ENCODE data around the gene P2RY12.
A peak's percentile ranks its signal among the peaks of the same experiment; 100 is the strongest.

The P2RY12 gene

DNA sequence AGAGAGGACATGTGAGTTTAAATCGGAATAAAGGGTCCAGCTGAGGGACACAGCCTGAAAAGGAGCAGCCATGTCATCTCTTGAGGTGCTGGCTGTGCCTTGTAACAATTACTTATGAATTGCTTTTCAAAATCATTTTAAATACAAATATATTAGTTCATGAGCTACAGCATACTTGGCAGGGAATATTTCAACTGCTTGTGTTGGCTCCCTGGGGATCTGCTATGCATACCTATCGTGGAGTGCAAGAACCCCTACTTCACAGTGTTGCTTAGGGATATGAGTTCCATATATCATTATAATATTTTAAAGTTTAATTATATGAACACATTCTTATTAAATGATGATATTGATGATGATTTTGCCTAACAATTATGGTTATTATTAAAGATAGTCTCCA lies 87.1 kb downstream of the P2RY12 start:
- CTCF ChIA-PET, result no interaction called here
- TF ChIP-seq, protein P1, sequence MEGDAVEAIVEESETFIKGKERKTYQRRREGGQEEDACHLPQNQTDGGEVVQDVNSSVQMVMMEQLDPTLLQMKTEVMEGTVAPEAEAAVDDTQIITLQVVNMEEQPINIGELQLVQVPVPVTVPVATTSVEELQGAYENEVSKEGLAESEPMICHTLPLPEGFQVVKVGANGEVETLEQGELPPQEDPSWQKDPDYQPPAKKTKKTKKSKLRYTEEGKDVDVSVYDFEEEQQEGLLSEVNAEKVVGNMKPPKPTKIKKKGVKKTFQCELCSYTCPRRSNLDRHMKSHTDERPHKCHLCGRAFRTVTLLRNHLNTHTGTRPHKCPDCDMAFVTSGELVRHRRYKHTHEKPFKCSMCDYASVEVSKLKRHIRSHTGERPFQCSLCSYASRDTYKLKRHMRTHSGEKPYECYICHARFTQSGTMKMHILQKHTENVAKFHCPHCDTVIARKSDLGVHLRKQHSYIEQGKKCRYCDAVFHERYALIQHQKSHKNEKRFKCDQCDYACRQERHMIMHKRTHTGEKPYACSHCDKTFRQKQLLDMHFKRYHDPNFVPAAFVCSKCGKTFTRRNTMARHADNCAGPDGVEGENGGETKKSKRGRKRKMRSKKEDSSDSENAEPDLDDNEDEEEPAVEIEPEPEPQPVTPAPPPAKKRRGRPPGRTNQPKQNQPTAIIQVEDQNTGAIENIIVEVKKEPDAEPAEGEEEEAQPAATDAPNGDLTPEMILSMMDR (conservative IDR thresholded peaks at IDR 0.05; ENCODE audit: low read depth), result no peak
- POLR2A ChIA-PET (ENCODE audit: low non-redundant PET), result interaction anchor here (0.5 kb wide), 1 partner anchor 22 kb away, joined by 3 read pairs; no protein-coding TSS in a partner anchor

DNA sequence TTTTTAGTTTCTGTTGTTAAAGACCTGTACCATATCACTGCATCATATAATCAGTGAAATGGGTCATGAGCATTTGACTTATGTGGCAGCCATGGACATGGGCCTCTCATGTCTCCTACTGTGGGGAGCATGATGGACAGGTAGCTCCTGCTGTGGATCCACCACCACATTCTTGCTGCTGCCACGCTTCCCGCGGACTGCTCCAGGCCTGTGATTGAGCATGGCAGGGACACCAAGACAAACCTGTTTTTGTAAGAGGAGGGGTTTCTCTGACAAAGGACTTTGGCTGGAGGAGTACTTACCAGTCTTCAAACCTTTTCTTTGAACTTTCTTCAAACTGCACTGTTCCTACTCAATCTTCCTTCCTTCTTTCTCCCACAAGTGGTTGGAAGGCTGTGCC lies 88.3 kb downstream of the P2RY12 start:
- TF ChIP-seq, protein P1 (conservative IDR thresholded peaks at IDR 0.05; ENCODE audit: low read depth), result no peak
- ChIA-PET POLR2A (ENCODE audit: low non-redundant PET) (no interaction called here), CTCF (no interaction called here)

More for the DNA sequence above, 87.1 kb downstream of the P2RY12 start:
- no peak overlapping the region for H3K27ac ChIP-seq
- no peak for DNase-seq (ENCODE audit: low spot score)

DNA sequence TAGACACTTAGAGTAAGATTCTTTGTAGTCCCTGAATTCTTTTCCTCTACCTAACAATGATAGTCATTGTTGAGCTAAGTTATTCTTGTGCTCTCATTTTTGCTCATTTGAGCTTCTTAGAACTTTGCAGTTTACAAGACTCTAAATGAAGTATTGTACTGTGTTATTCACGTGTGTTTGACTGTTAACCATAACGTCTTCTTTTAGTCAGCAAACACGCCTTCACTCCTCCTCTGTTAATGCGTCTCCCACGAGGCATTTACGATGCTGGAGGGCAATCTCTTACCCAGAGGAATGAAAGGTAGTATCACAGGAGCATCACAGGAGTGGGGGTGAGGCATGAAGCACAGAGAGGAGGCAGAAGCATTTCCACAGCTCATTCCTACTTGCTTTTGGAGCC lies 91.4 kb downstream of the P2RY12 start:
- no peak for DNase-seq (ENCODE audit: low spot score)
- TF ChIP-seq, protein P1 (conservative IDR thresholded peaks at IDR 0.05; ENCODE audit: low read depth), result no peak
- H3K27ac ChIP-seq, result no peak overlapping the region
- POLR2A ChIA-PET (ENCODE audit: low non-redundant PET), result no interaction called here
- CTCF ChIA-PET, result interaction anchor here (0.6 kb wide), 1 partner anchor 158 kb away, joined by 3 read pairs; no protein-coding TSS in a partner anchor

More for the DNA sequence above, 88.3 kb downstream of the P2RY12 start:
- DNase-seq (ENCODE audit: low spot score), result no peak
- H3K27ac ChIP-seq, result no peak overlapping the region

DNA sequence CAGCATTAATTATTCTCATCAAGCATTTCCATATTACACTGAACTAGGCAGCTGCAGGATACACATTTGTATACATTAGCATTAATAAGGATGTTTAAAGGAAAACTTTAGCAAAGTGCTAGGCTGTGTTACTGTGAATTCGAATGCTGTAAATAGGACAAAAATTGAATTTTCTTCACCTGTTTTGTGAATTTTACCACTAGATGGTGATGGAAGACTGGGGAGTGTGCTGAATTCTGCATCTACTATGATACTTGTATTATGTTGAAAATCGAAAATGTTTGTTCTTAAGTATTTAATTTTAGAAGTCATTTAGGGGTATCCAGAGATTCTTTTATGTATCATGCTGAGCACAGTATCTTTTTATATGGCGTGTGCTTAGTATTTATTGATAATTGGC lies 93.9 kb downstream of the P2RY12 start:
- DNase-seq (ENCODE audit: low spot score), result peak; percentile 46
- TF ChIP-seq, protein P1 (conservative IDR thresholded peaks at IDR 0.05; ENCODE audit: low read depth), result peak; percentile 71
- POLR2A ChIA-PET (ENCODE audit: low non-redundant PET), result no interaction called here
- CTCF ChIA-PET, result interaction anchor here (0.7 to 0.9 kb wide), 2 partner anchors 38 to 140 kb away, joined by 4 read pairs; no protein-coding TSS in a partner anchor
- H3K27ac ChIP-seq, result no peak overlapping the region

DNA sequence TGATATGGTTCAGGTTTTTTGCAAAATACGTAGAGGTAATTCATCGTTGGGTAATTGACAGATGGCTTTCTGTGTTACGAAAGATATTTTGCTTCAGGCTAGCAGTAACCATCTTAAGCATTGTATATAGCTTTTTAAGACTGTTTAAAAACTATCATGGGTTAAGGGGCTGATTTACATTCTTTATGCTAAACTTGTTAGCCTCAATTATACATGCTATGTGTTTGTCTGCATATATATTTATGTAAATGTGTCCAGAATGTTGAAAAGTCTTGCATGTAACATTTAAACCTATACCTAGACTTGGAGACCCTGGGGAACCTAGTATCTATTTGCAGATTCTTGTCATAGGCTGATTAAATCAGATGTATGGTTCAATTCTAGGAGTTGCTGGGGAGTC lies 95.1 kb downstream of the P2RY12 start:
- POLR2A ChIA-PET (ENCODE audit: low non-redundant PET), result no interaction called here
- no peak overlapping the region for H3K27ac ChIP-seq
- TF ChIP-seq, protein P1 (conservative IDR thresholded peaks at IDR 0.05; ENCODE audit: low read depth), result no peak
- CTCF ChIA-PET, result interaction anchor here (0.6 to 0.7 kb wide), 2 partner anchors 121 to 548 kb away, joined by 3 to 4 read pairs; no protein-coding TSS in a partner anchor
- DNase-seq (ENCODE audit: low spot score), result no peak

All from RWPE1 (cell line).